Measurements from ENCODE around the gene ARHGEF40. TPM values are rescaled to one million over a fixed set of nuclear protein-coding genes. Genes with fewer than 3 reads are reported as not detected.

Gene ARHGEF40
- total RNA-seq, 1 donor from 2014 or later = 57.3 TPM

- H3K4me1 Mint-ChIP-seq (ENCODE audit: low read depth) = peaks cover 24% of the 10 kb centered on the region
- H3K36me3 Mint-ChIP-seq (ENCODE audit: insufficient read depth) = peaks cover 13% of the 10 kb centered on the region
- DNase-seq (ENCODE audit: low spot score, unreplicated experiment) = no peak
- H3K4me3 Mint-ChIP-seq (ENCODE audit: low read depth) = peak overlapping the region; percentile 87
- no peaks in the 10 kb centered on the region for H3K9me3 Mint-ChIP-seq (ENCODE audit: low read depth)
- H3K27me3 Mint-ChIP-seq = peaks cover 10% of the 10 kb centered on the region
- H3K27ac Mint-ChIP-seq = peak overlapping the region; percentile 89
- TF ChIP-seq, protein P1, sequence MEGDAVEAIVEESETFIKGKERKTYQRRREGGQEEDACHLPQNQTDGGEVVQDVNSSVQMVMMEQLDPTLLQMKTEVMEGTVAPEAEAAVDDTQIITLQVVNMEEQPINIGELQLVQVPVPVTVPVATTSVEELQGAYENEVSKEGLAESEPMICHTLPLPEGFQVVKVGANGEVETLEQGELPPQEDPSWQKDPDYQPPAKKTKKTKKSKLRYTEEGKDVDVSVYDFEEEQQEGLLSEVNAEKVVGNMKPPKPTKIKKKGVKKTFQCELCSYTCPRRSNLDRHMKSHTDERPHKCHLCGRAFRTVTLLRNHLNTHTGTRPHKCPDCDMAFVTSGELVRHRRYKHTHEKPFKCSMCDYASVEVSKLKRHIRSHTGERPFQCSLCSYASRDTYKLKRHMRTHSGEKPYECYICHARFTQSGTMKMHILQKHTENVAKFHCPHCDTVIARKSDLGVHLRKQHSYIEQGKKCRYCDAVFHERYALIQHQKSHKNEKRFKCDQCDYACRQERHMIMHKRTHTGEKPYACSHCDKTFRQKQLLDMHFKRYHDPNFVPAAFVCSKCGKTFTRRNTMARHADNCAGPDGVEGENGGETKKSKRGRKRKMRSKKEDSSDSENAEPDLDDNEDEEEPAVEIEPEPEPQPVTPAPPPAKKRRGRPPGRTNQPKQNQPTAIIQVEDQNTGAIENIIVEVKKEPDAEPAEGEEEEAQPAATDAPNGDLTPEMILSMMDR (IDR thresholded peaks at IDR 0.05; ENCODE audit: unreplicated experiment) = no peak
Observed at GRCh38 chr14:21072031-21072473, 1.9 kb downstream of the ARHGEF40 start.

GRCh38 chr14:21072781-21073339 lies 2.8 kb downstream of the ARHGEF40 start:
- TF ChIP-seq, protein P1 (IDR thresholded peaks at IDR 0.05; ENCODE audit: unreplicated experiment) = no peak
- DNase-seq (ENCODE audit: low spot score, unreplicated experiment) = no peak
- no peak overlapping the region for H3K4me3 Mint-ChIP-seq (ENCODE audit: low read depth)
- peaks cover 10% of the 10 kb centered on the region for H3K27me3 Mint-ChIP-seq
- no peaks in the 10 kb centered on the region for H3K9me3 Mint-ChIP-seq (ENCODE audit: low read depth)
- H3K36me3 Mint-ChIP-seq (ENCODE audit: insufficient read depth) = peaks cover 19% of the 10 kb centered on the region
- no peak overlapping the region for H3K27ac Mint-ChIP-seq
- peaks cover 24% of the 10 kb centered on the region for H3K4me1 Mint-ChIP-seq (ENCODE audit: low read depth)

- Mint-ChIP-seq H3K4me1 (ENCODE audit: low read depth) (peaks cover 19% of the 10 kb centered on the region), H3K4me3 (ENCODE audit: low read depth) (no peak overlapping the region), H3K36me3 (ENCODE audit: insufficient read depth) (peaks cover 19% of the 10 kb centered on the region), H3K27me3 (peaks cover 3% of the 10 kb centered on the region), H3K27ac (no peak overlapping the region), H3K9me3 (ENCODE audit: low read depth) (no peaks in the 10 kb centered on the region)
- TF ChIP-seq, protein P1 (IDR thresholded peaks at IDR 0.05; ENCODE audit: unreplicated experiment) = no peak
- DNase-seq (ENCODE audit: low spot score, unreplicated experiment) = no peak
Observed at GRCh38 chr14:21073921-21074320, 3.8 kb downstream of the ARHGEF40 start.

GRCh38 chr14:21074398-21075272 lies 4.5 kb downstream of the ARHGEF40 start:
- no peak for DNase-seq (ENCODE audit: low spot score, unreplicated experiment)

More at GRCh38 chr14:21074398-21075272, 4.5 kb downstream of the ARHGEF40 start:
- H3K4me1 Mint-ChIP-seq (ENCODE audit: low read depth) = peaks cover 13% of the 10 kb centered on the region
- H3K36me3 Mint-ChIP-seq (ENCODE audit: insufficient read depth) = peaks cover 23% of the 10 kb centered on the region
- H3K9me3 Mint-ChIP-seq (ENCODE audit: low read depth) = no peaks in the 10 kb centered on the region
- H3K4me3 Mint-ChIP-seq (ENCODE audit: low read depth) = no peak overlapping the region
- no peak overlapping the region for H3K27ac Mint-ChIP-seq
- no peaks in the 10 kb centered on the region for H3K27me3 Mint-ChIP-seq
- TF ChIP-seq, protein P1 (IDR thresholded peaks at IDR 0.05; ENCODE audit: unreplicated experiment) = no peak
